NCI-H82 treated with DMSO at 0.1 percent for 48 hours (cell line): ENCODE data around the gene IRF5.

Source experiments
- DNase-seq: peaks from one replicate; lab custom pipeline; 2025; ENCODE audit not compliant: unreplicated experiment; lab: John Stamatoyannopoulos, UW

IRF5 gene

GRCh38 chr7:128919881-128920799 is 17.6 kb upstream of the IRF5 start:
- DNase-seq: no peak

- DNase-seq: no peak
Measured at GRCh38 chr7:128920913-128921582, 16.7 kb upstream of the IRF5 start.

GRCh38 chr7:128921866-128922440 is 15.8 kb upstream of the IRF5 start:
- DNase-seq: no peak

GRCh38 chr7:128922496-128923410 is 15.0 kb upstream of the IRF5 start:
- no peak for DNase-seq

- no peak for DNase-seq
Measured at GRCh38 chr7:128923411-128923800, 14.3 kb upstream of the IRF5 start.

GRCh38 chr7:128924707-128925588 is 12.8 kb upstream of the IRF5 start:
- DNase-seq: no peak

GRCh38 chr7:128928159-128928813 is 9.4 kb upstream of the IRF5 start:
- no peak for DNase-seq

- no peak for DNase-seq
Measured at GRCh38 chr7:128928882-128929788, 8.6 kb upstream of the IRF5 start.

- no peak for DNase-seq
Measured at GRCh38 chr7:128931190-128931798, 6.4 kb upstream of the IRF5 start.

GRCh38 chr7:128931965-128932861 is 5.5 kb upstream of the IRF5 start:
- DNase-seq: no peak

GRCh38 chr7:128932862-128933179 is 4.9 kb upstream of the IRF5 start:
- no peak for DNase-seq

GRCh38 chr7:128933180-128933891 is 4.4 kb upstream of the IRF5 start:
- no peak for DNase-seq

GRCh38 chr7:128934361-128935341 is 3.1 kb upstream of the IRF5 start:
- DNase-seq: no peak

- no peak for DNase-seq
Measured at GRCh38 chr7:128935342-128935730, 2.4 kb upstream of the IRF5 start.

- DNase-seq: no peak
Measured at GRCh38 chr7:128936798-128937197, 929 bp upstream of the IRF5 start.
